Aorta (tissue), 5 donors: ENCODE results near the gene CYP4Z1. TPM values are rescaled to one million over a fixed set of nuclear protein-coding genes. Genes with fewer than 3 reads are reported as not detected.

Source experiments
- ATAC-seq: fragments of 200-7000 bp; cut with Tn5 transposase; one replicate; pipeline ENCODE4 v1.9.1; 2022; ENCODE audit warnings: moderate library complexity; ENCODE audit not compliant: low FRiP score
- DNase-seq, 2 donors: peaks; one replicate each; pipeline ENCODE4 v3.0.0-alpha.2; 2020
- H3K27ac ChIP-seq, 2 donors: one replicate each; pipeline ENCODE4 v1.5.1; 2013; ENCODE audit warnings: low read length in 2 of 2, mild to moderate bottlenecking in 2 of 2, moderate library complexity in 2 of 2, control low read depth in 1 of 2, inconsistent platforms in 1 of 2, low read depth in 1 of 2
- H3K27me3 ChIP-seq, 2 donors: one replicate each; pipeline ENCODE4 v1.6.1; 2013; ENCODE audit warnings: control low read depth in 1 of 2, low read length in 1 of 2, mild to moderate bottlenecking in 1 of 2, moderate library complexity in 1 of 2; ENCODE audit not compliant: insufficient read depth in 2 of 2, control insufficient read depth in 1 of 2
- H3K36me3 ChIP-seq, 2 donors: one replicate each; pipeline ENCODE4 v1.6.1; 2013; ENCODE audit warnings: control low read depth in 1 of 2, low read length in 1 of 2, mild to moderate bottlenecking in 1 of 2; ENCODE audit not compliant: insufficient read depth in 2 of 2, control insufficient read depth in 1 of 2
- H3K4me1 ChIP-seq, 2 donors: one replicate each; pipeline ENCODE4 v1.6.1; 2013; ENCODE audit warnings: low read length in 2 of 2, control low read depth in 1 of 2, mild to moderate bottlenecking in 1 of 2, moderate library complexity in 1 of 2; ENCODE audit not compliant: insufficient read depth in 2 of 2, control insufficient read depth in 1 of 2
- H3K4me3 ChIP-seq, 2 donors: one replicate each; pipeline ENCODE4 v1.5.1; 2013; ENCODE audit warnings: low read length in 2 of 2, control low read depth in 1 of 2, mild to moderate bottlenecking in 1 of 2
- H3K9me3 ChIP-seq: one replicate; pipeline ENCODE4 v1.6.1; 2013; ENCODE audit warnings: mild to moderate bottlenecking, low read length; ENCODE audit not compliant: control insufficient read depth
- WGBS, 2 donors: extraction: QIAGEN DNeasy Blood & Tissue Kit; methylation state at CpG; one replicate each; pipeline ENCODE4 v1.1.7; 2013; 5-methylcytosine and 5-hydroxymethylcytosine counted together
- intact Hi-C, 2 donors: fragments of 100-400 bp; cut with DNase I; formaldehyde crosslinking; loops; one replicate each; pipeline versions ENCODE4 v1.14.2 to v1.15.0; 2022
- polyA plus RNA-seq, 2 donors: library from polyadenylated mRNA; stranded (reverse); fragments of 200-250 nt; gene quantifications; one replicate each; pipeline ENCODE4 v1.2.3, GENCODE V29; 2013
- total RNA-seq, 2 donors: library from RNA; stranded (reverse); fragmentation: NEBNext Ultra II Directional; extraction: Animal tissue kit (Norgen Biotek cat#: 25700); gene quantifications; one replicate each; pipeline ENCODE4 v1.2.1, GENCODE V29; 2021
- donor health status: healthy with polysubstance abuse.
- donor health status: Bipolar disorder and iron deficiency.
- donor health status: DM: no; HTN: no; CAD: no.
- donor health status: DM: no; HTN: no; CAD: no.
- donor health status: DM: yes; HTN: yes; CAD: no.

Gene CYP4Z1
- total and polyA plus RNA-seq, 4 donors = 0.15 to 2.2 (median 1.0) TPM; not detected in 1

DNA sequence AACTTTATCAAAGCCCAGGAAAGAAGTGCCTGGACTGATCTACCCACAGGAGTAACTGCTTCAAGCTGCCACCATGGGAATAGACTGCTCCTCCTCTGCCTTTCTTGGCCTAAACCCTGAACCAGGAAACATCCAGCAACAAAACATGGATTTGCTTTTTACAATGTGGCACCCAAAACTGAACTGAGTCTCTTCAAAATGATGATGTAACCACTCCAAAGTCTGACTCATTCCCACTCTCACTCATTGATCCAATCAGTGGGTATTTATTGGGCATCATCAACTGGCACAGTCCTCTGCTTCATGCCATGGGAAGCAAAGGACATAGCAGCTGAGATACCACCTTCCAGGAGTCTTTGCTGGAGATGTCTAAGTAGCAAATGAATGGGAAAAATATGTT lies 93.7 kb downstream of the CYP4Z1 start:
- Histone ChIP-seq H3K4me1 (no peaks in the 10 kb centered on the region), H3K27me3 (peaks cover 0 to 2% of the 10 kb centered on the region in 2 donors), H3K4me3 (no peak overlapping the region), H3K36me3 (no peaks in the 10 kb centered on the region), H3K27ac (no peak overlapping the region), H3K9me3 (peaks cover 2% of the 10 kb centered on the region)
- intact Hi-C loops = no loop called here
- no peak for ATAC-seq
- no peak for DNase-seq

DNA sequence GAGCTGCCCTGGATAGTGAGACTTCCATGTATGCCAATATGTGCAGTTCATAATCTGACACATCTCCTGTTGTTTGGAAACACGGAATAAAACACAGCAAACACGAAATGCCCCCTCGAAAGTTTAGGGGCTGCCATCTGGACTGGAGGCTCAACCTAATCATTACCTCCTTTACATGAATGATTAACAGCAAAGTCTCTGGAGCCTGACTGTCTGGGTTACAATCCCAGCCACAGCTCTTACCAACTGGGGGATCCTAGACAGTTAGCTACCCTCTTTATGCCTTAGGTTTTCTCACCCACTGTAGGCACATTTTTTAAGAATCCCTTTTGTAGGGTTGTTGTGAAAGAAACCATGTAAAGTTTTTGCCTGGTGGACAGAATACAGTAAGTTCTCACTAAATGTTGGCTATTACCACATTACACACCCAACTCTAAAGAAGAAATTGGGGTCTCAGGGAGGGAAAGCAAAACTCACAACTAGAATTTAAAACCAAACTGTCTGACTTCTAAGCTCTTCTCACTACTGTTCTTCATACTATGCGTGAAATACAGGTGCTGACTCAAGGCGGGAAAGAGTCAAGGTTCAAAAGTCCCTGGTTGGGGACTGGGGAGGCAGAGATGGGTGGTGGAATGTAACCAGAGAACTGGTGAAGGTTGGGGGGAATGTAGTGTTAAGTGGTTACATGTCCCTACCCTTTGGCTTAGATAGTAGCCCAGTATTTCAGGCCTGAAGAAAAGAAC lies 94.4 kb downstream of the CYP4Z1 start:
- Histone ChIP-seq H3K27me3 (peaks cover 0 to 2% of the 10 kb centered on the region in 2 donors), H3K4me3 (no peak overlapping the region), H3K9me3 (peaks cover 2% of the 10 kb centered on the region), H3K27ac (no peak overlapping the region), H3K36me3 (no peaks in the 10 kb centered on the region), H3K4me1 (no peaks in the 10 kb centered on the region)
- DNase-seq (no peak), ATAC-seq (no peak)
- 68 to 83% methylated on average over 5 of the region's 5 CpGs for WGBS, 2 donors
- intact Hi-C loops = no loop called here

DNA sequence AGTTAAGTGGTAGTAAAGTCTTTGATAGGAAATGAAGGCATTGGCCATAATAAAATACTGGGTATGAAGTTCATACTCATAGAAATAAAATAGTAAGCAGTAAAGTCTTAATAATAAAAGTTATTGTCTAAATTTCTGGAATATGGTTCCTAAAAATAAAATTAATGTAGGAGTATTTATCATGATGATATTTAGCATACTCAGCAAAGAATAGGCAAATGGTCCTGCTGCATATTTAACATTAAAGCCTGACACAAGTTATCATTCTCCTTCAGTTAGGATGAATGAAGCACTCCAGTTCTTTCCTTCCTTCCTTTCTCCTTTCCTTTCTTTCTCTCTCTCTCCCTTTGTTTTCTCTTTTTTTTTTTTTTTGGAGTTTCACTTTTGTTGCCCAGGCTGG lies 97.5 kb downstream of the CYP4Z1 start:
- intact Hi-C loops = no loop called here
- Histone ChIP-seq H3K9me3 (peaks cover 2% of the 10 kb centered on the region), H3K36me3 (no peaks in the 10 kb centered on the region), H3K4me3 (no peak overlapping the region), H3K4me1 (no peaks in the 10 kb centered on the region), H3K27me3 (peaks cover 0 to 2% of the 10 kb centered on the region in 2 donors), H3K27ac (no peak overlapping the region)
- no peak for ATAC-seq
- no peak for DNase-seq

Other genes with a start within 250 kb of the CYP4Z1 start
- under 1 TPM; 0.15 to 0.16 TPM for gene CYP4A11, start 125.8 kb upstream of the CYP4Z1 start, total RNA-seq
- under 1 TPM in 1 of 2 donors, not detected in 1; 0.10 TPM for gene CYP4A11, start 125.8 kb upstream of the CYP4Z1 start, polyA plus RNA-seq
- 10 to 100 TPM; 16.3 to 29.0 TPM for gene CYP4X1, start 43.6 kb upstream of the CYP4Z1 start, total RNA-seq
- 10 to 100 TPM; 12.6 to 38.6 TPM for gene CYP4X1, start 43.6 kb upstream of the CYP4Z1 start, polyA plus RNA-seq
- under 1 TPM; 0.18 to 0.23 TPM for gene CYP4A22, start 70.2 kb downstream of the CYP4Z1 start, total RNA-seq
- under 1 TPM in 1 of 2 donors, not detected in 1; 0.08 TPM for gene CYP4A22, start 70.2 kb downstream of the CYP4Z1 start, polyA plus RNA-seq
- 1 to 10 TPM in 1 of 2 donors, under 1 TPM in 1; 0.71 to 3.7 TPM for gene PDZK1IP1, start 122.8 kb downstream of the CYP4Z1 start, total RNA-seq
- 1 to 10 TPM; 1.3 to 2.1 TPM for gene PDZK1IP1, start 122.8 kb downstream of the CYP4Z1 start, polyA plus RNA-seq
- 10 to 100 TPM in 1 of 2 donors, 1 to 10 TPM in 1; 6.0 to 12.3 TPM for gene TAL1, start 165.0 kb downstream of the CYP4Z1 start, total RNA-seq
- under 1 TPM; 0.63 to 0.77 TPM for gene TAL1, start 165.0 kb downstream of the CYP4Z1 start, polyA plus RNA-seq
- 1 to 10 TPM in 1 of 2 donors, under 1 TPM in 1; 0.65 to 2.9 TPM for gene STIL, start 246.9 kb downstream of the CYP4Z1 start, total RNA-seq
- under 1 TPM; 0.18 to 0.50 TPM for gene STIL, start 246.9 kb downstream of the CYP4Z1 start, polyA plus RNA-seq